Hematopoietic multipotent progenitor cell treated with erythropoietin and hydrocortisone succinate and interleukin-3 and kit ligand, for 8 days (in vitro differentiated cells): ENCODE measurements around the gene IKZF4.
A peak's percentile ranks its signal among the peaks of the same experiment; 100 is the strongest.
"Not testable (repeated sequence)": the region's sequence is repeated elsewhere in the genome, so short reads cannot be mapped to it uniquely, and the experiment has no call there.

Source experiments
- DNase-seq: peaks from one replicate; pipeline ENCODE4 v3.0.0-alpha.2; 2015

The IKZF4 gene

GRCh38 chr12:55999999-56000540, 20.8 kb upstream of the IKZF4 start:
- DNase-seq = not testable (repeated sequence)

GRCh38 chr12:56001487-56002100, 19.2 kb upstream of the IKZF4 start:
- no peak for DNase-seq

GRCh38 chr12:56003376-56003775, 17.5 kb upstream of the IKZF4 start:
- not testable (repeated sequence) for DNase-seq

- no peak for DNase-seq
These were observed 16.6 kb upstream of the IKZF4 start for GRCh38 chr12:56004211-56004610.

GRCh38 chr12:56007564-56008559, 13.0 kb upstream of the IKZF4 start:
- peak; percentile 21 for DNase-seq

GRCh38 chr12:56010111-56010570, 10.7 kb upstream of the IKZF4 start:
- DNase-seq = no peak

- DNase-seq = no peak
These were observed 9.2 kb upstream of the IKZF4 start for GRCh38 chr12:56011509-56012090.

GRCh38 chr12:56013482-56013881, 7.4 kb upstream of the IKZF4 start:
- DNase-seq = no peak

- DNase-seq = no peak
These were observed 6.6 kb upstream of the IKZF4 start for GRCh38 chr12:56014205-56014604.

GRCh38 chr12:56017181-56017580, 3.7 kb upstream of the IKZF4 start:
- DNase-seq = no peak

- DNase-seq = no peak
These were observed 2.5 kb upstream of the IKZF4 start for GRCh38 chr12:56018356-56018755.

GRCh38 chr12:56021889-56022497, 1.1 kb downstream of the IKZF4 start:
- peak; percentile 45 for DNase-seq

- DNase-seq = no peak
These were observed 7.8 kb downstream of the IKZF4 start for GRCh38 chr12:56028511-56029165.

- DNase-seq = no peak
These were observed 8.3 kb downstream of the IKZF4 start for GRCh38 chr12:56029166-56029519.

- peak; percentile 79 for DNase-seq
These were observed 8.9 kb downstream of the IKZF4 start for GRCh38 chr12:56029666-56030293.

GRCh38 chr12:56031987-56032386, 11.1 kb downstream of the IKZF4 start:
- no peak for DNase-seq

GRCh38 chr12:56034586-56035332, 13.9 kb downstream of the IKZF4 start:
- no peak for DNase-seq

GRCh38 chr12:56037161-56037560, 16.3 kb downstream of the IKZF4 start:
- no peak for DNase-seq

- no peak for DNase-seq
These were observed 17.3 kb downstream of the IKZF4 start for GRCh38 chr12:56038022-56038655.

- DNase-seq = no peak
These were observed 19.3 kb downstream of the IKZF4 start for GRCh38 chr12:56040151-56040550.
